Measurements from ENCODE around the gene ADGRG6.

ADGRG6 gene

DNA sequence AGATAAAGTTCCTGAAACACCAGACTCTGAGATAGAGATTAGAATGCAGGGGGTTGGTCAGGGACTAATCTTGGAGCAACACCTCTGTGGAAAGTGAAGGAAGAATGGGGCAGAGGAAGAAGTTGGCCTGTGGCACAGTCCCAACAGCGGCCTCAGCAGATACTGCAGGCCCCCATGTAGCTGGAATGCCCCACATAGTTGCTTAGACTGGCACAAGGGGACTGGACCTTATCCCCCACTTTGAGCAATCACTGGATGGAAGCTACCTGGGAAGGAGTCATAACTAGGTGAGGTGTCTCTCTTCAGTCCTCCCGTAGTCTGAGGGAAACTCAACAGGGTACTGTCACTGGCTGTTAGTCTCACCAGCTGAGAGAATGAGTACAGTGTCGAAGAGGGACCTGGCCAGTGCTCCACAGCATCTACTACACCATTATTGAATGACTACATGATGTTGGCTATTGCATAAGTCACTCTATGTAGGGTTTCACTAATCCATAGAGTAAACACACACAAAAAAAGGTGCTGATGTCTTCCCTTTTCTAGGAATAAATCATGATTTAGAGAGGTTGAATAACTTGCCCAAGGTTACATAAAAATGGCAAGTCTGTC is 47.5 kb downstream of the ADGRG6 start:
- H3K27me3 ChIP-seq (ENCODE audit: insufficient read depth, low read length) = no peaks in the 10 kb centered on the region
- WGBS = 99% methylated on average over 3 of the region's 3 CpGs
- no peak overlapping the region for H3K9ac ChIP-seq (ENCODE audit: low read depth, low read length)
- H3K9me3 ChIP-seq (ENCODE audit: insufficient read depth, low read depth, low read length) = no peaks in the 10 kb centered on the region
- H3K4me3 ChIP-seq (ENCODE audit: low read length) = no peak overlapping the region
- H3K36me3 ChIP-seq (ENCODE audit: insufficient read depth, low read length) = no peaks in the 10 kb centered on the region
- H3K4me1 ChIP-seq (ENCODE audit: insufficient read depth, low read length) = no peaks in the 10 kb centered on the region
- H3K27ac ChIP-seq (ENCODE audit: low read depth, low read length) = no peak overlapping the region

DNA sequence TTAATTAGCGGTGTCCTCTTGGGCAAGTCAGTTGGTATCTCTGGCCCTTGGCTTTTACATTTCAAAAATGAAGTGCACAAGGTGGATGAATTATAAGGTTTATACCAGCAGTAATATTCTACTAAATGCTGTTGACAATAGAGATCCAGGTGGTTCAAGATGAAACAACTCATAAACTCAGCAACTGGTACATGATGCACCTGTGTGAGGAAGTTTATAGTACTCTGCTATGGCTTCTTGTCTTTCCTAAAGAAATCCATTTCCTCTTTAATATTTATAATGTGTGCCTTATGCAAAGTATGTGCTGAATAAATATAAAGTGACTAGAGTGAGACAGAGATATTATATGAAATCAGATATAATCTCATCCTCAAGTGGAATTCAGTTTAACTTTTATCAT is 48.5 kb downstream of the ADGRG6 start:
- WGBS = 100% methylated on average over 1 of the region's 1 CpG
- no peaks in the 10 kb centered on the region for H3K9me3 ChIP-seq (ENCODE audit: insufficient read depth, low read depth, low read length)

DNA sequence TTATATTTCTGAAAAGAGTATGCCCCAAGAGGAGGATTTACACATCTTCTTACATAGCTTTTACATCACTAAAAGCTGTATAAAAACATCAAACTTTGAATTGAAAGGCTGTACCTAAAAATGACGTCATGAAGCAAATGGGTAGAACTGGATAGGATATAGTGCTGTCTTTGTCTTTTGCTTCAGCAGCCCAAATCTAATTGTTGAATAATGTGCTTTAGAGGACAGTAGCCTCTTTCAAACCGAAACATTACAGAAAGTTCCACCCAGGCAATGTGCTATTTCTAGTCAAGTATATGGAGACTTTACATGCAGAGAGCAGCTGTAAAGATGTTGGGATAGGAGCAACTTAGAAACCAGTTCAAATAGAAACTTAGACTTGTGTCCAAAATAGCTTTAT is 51.9 kb downstream of the ADGRG6 start:
- Histone ChIP-seq H3K27me3 (ENCODE audit: insufficient read depth, low read length) (no peaks in the 10 kb centered on the region), H3K36me3 (ENCODE audit: insufficient read depth, low read length) (no peaks in the 10 kb centered on the region), H3K4me1 (ENCODE audit: insufficient read depth, low read length) (no peaks in the 10 kb centered on the region), H3K9me3 (ENCODE audit: insufficient read depth, low read depth, low read length) (no peaks in the 10 kb centered on the region), H3K4me3 (ENCODE audit: low read length) (no peak overlapping the region), H3K9ac (ENCODE audit: low read depth, low read length) (no peak overlapping the region), H3K27ac (ENCODE audit: low read depth, low read length) (no peak overlapping the region)
- 96% methylated on average over 2 of the region's 2 CpGs for WGBS

More for the DNA sequence above, 48.5 kb downstream of the ADGRG6 start:
- Histone ChIP-seq H3K4me1 (ENCODE audit: insufficient read depth, low read length) (no peaks in the 10 kb centered on the region), H3K27ac (ENCODE audit: low read depth, low read length) (no peak overlapping the region), H3K9ac (ENCODE audit: low read depth, low read length) (no peak overlapping the region), H3K4me3 (ENCODE audit: low read length) (no peak overlapping the region), H3K27me3 (ENCODE audit: insufficient read depth, low read length) (no peaks in the 10 kb centered on the region), H3K36me3 (ENCODE audit: insufficient read depth, low read length) (no peaks in the 10 kb centered on the region)

DNA sequence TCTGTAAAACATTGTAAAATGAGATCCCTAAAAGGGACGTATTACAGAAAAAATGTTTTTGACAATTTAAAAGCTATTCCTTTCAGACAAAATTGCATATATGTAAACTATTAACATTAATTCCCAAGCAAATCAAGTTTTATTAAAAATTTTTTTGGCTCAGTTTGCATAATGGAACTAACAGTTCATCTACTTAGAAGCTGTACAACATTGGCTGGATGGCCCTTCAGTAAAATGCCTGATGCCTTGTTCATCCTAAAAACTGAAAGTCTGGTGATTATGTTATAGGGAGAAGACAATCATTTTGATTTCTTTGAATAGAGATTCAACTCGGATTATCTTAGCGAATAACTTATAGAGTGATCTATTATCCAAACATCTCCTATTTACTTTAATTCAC is 52.8 kb downstream of the ADGRG6 start:
- no peak overlapping the region for H3K27ac ChIP-seq (ENCODE audit: low read depth, low read length)
- no CpG with 5 or more reads among the region's 3 CpGs for WGBS
- H3K9ac ChIP-seq (ENCODE audit: low read depth, low read length) = no peak overlapping the region
- H3K4me1 ChIP-seq (ENCODE audit: insufficient read depth, low read length) = no peaks in the 10 kb centered on the region
- no peaks in the 10 kb centered on the region for H3K36me3 ChIP-seq (ENCODE audit: insufficient read depth, low read length)
- H3K4me3 ChIP-seq (ENCODE audit: low read length) = no peak overlapping the region
- no peaks in the 10 kb centered on the region for H3K27me3 ChIP-seq (ENCODE audit: insufficient read depth, low read length)
- H3K9me3 ChIP-seq (ENCODE audit: insufficient read depth, low read depth, low read length) = no peaks in the 10 kb centered on the region

DNA sequence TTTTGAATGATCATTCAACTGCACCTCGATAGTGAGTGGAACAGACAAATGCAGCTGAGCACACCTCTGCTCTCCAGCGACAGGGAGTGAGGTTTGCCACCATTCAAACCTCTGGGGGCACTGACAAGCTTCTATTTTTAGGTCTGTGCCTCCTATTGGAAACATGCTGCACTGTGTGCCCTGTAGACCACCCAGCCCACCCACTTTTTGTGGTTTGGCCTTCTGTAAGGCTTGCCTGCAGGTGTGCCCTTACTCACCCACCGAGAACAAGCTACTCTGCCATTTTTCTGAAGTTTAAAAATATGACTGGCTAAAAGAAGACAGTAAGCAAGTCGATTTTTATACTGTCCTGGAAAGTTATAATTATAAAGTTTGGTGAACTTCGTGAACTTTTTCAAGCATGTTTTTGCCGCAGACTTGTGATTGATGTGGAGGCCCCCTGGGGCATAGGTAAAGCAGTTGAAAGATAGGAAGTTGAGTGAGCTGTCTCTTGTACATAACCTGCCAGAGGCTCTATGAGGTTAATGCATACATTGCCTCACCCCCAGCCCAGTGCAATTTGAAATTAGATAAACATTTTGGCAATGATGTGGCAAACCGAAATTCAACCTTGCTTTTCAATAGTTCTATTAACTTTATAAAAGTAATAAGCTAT is 53.8 kb downstream of the ADGRG6 start:
- 81% methylated on average over 6 of the region's 7 CpGs for WGBS
- H3K4me3 ChIP-seq (ENCODE audit: low read length) = no peak overlapping the region
- no peak overlapping the region for H3K27ac ChIP-seq (ENCODE audit: low read depth, low read length)
- no peaks in the 10 kb centered on the region for H3K27me3 ChIP-seq (ENCODE audit: insufficient read depth, low read length)
- H3K36me3 ChIP-seq (ENCODE audit: insufficient read depth, low read length) = no peaks in the 10 kb centered on the region
- H3K9me3 ChIP-seq (ENCODE audit: insufficient read depth, low read depth, low read length) = no peaks in the 10 kb centered on the region
- no peak overlapping the region for H3K9ac ChIP-seq (ENCODE audit: low read depth, low read length)
- H3K4me1 ChIP-seq (ENCODE audit: insufficient read depth, low read length) = no peaks in the 10 kb centered on the region

DNA sequence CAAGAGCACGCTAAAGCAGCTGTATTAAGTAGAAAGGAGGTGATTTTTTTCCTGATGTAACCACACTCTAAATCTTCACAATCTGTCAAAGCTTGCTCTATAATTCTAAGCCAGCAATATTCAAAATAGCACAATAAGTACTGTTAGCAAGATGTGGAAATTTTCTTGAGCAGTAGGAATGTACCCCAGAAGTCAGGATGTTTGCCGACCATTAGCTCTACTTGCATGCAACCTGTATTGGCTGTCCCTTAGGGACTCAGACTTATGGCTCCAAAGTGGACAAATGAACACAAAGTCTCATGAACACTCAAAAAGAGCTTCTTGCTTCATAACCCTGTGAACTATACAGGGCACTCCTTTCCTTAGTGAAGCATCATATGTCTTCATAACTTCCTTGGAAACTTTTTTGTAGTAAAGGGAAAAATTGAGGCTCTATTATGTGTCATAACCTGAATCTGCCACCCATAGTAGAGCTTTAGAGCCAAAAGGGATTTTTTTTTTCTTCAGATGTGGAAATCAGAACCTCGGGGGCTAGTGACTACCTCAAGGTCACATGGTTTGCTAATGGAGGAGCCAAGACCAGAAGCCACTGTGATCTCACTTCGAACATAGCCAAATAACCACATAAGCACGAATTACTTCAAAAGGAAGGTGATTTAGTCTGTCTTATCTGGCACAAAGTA is 54.5 kb downstream of the ADGRG6 start:
- Histone ChIP-seq H3K27me3 (ENCODE audit: insufficient read depth, low read length) (no peaks in the 10 kb centered on the region), H3K9ac (ENCODE audit: low read depth, low read length) (no peak overlapping the region), H3K36me3 (ENCODE audit: insufficient read depth, low read length) (no peaks in the 10 kb centered on the region), H3K4me1 (ENCODE audit: insufficient read depth, low read length) (no peaks in the 10 kb centered on the region), H3K27ac (ENCODE audit: low read depth, low read length) (no peak overlapping the region), H3K4me3 (ENCODE audit: low read length) (no peak overlapping the region), H3K9me3 (ENCODE audit: insufficient read depth, low read depth, low read length) (no peaks in the 10 kb centered on the region)
- WGBS = 92% methylated on average over 4 of the region's 5 CpGs

DNA sequence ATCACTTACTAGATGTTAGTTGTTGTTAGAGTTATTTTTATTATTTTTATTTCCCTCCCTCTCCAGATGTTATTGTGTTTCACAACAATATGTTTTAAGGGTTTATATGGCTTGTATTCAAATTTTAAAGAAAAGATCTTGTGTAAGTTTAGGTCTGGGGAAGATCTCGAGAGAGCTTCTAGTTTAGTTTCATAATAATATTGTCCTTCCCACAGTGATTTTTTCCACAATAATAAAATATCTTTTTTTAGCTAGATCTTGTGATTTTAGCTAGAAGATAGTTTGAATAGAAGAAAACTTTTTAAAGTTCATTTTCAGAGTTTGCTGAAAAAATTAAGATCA is 55.0 kb downstream of the ADGRG6 start:
- Histone ChIP-seq H3K27me3 (ENCODE audit: insufficient read depth, low read length) (no peaks in the 10 kb centered on the region), H3K9ac (ENCODE audit: low read depth, low read length) (no peak overlapping the region), H3K27ac (ENCODE audit: low read depth, low read length) (no peak overlapping the region), H3K36me3 (ENCODE audit: insufficient read depth, low read length) (no peaks in the 10 kb centered on the region), H3K4me3 (ENCODE audit: low read length) (no peak overlapping the region), H3K9me3 (ENCODE audit: insufficient read depth, low read depth, low read length) (no peaks in the 10 kb centered on the region), H3K4me1 (ENCODE audit: insufficient read depth, low read length) (no peaks in the 10 kb centered on the region)
- WGBS = no CpG with 5 or more reads among the region's 1 CpG

DNA sequence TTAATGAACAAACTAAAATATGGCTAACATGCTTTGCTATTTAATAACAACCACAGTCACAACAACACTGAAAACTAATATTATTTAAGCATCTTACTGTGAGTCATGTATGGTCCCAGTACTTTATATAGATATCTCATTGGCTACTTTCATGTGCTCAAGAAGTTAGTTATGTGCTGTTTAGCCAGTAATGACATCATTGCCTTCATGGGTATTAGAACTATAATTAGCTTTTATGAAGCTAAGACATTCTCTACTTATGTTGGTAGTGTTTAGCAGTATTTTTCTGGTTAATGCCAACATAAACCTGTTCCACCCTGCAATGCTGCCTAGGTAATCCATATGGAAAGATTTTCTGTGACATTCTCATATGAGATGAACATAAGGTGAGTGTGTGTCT is 56.1 kb downstream of the ADGRG6 start:
- Histone ChIP-seq H3K4me1 (ENCODE audit: insufficient read depth, low read length) (no peaks in the 10 kb centered on the region), H3K36me3 (ENCODE audit: insufficient read depth, low read length) (no peaks in the 10 kb centered on the region), H3K27me3 (ENCODE audit: insufficient read depth, low read length) (no peaks in the 10 kb centered on the region), H3K9me3 (ENCODE audit: insufficient read depth, low read depth, low read length) (no peaks in the 10 kb centered on the region), H3K4me3 (ENCODE audit: low read length) (no peak overlapping the region), H3K9ac (ENCODE audit: low read depth, low read length) (no peak overlapping the region), H3K27ac (ENCODE audit: low read depth, low read length) (no peak overlapping the region)

DNA sequence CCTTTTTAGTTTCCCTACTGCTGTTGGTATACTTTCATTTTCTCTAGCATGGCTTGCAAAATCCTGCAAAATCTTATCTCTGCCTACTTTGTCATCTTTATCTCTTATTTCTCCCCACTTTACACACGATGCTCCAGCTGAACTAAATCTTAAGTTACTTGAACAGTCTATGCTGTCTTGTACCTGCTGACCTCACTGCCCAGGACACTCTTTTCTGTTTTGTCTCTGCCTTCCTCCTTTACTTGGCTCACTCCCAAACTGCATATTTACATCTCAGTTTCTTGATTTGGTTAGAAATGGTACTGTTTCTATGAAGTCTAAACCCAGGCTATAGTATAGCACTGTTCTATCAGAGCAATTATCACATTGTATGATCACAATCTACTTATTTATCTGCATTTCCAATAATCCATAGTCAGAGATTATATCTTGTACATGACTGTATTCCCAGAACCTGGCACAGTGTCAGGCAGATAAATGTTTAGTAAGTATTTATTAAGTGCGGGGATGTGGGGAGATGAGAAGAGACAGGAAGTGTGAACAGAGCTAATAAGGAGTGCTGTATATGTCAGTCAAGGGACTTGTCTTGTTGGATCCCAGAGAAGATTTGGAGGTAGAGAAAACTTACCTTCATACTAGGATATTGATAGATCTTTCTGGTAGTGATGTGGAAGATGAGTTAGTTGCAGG is 57.6 kb downstream of the ADGRG6 start:
- WGBS = 96% methylated on average over 2 of the region's 2 CpGs
- H3K27me3 ChIP-seq (ENCODE audit: insufficient read depth, low read length) = no peaks in the 10 kb centered on the region

DNA sequence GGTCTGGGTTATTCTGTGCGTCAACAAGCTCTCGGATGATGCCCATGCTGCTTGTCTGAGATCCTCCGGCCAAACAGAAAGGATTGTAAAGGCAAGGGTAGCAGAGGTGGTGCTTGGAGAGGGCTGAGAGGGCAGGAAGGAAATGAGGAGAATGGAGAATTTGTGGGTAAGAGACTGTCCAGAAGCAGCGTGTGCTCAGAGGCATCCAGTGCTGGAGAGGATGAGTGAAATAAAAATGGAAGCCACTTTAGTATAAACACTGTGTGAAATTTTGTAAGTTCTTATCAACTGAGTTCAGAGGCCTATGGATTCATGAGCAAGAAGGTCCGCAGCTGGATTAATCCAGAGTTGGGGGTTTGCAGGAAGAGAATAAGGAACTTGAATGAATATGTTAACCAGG is 59.5 kb downstream of the ADGRG6 start:
- H3K4me3 ChIP-seq (ENCODE audit: low read length) = no peak overlapping the region
- H3K27ac ChIP-seq (ENCODE audit: low read depth, low read length) = no peak overlapping the region
- H3K27me3 ChIP-seq (ENCODE audit: insufficient read depth, low read length) = no peaks in the 10 kb centered on the region
- no peaks in the 10 kb centered on the region for H3K36me3 ChIP-seq (ENCODE audit: insufficient read depth, low read length)
- H3K9me3 ChIP-seq (ENCODE audit: insufficient read depth, low read depth, low read length) = no peaks in the 10 kb centered on the region
- H3K4me1 ChIP-seq (ENCODE audit: insufficient read depth, low read length) = no peaks in the 10 kb centered on the region
- WGBS = 94% methylated on average over 5 of the region's 5 CpGs
- H3K9ac ChIP-seq (ENCODE audit: low read depth, low read length) = no peak overlapping the region

More for the DNA sequence above, 57.6 kb downstream of the ADGRG6 start:
- Histone ChIP-seq H3K27ac (ENCODE audit: low read depth, low read length) (no peak overlapping the region), H3K36me3 (ENCODE audit: insufficient read depth, low read length) (no peaks in the 10 kb centered on the region), H3K4me1 (ENCODE audit: insufficient read depth, low read length) (no peaks in the 10 kb centered on the region), H3K4me3 (ENCODE audit: low read length) (no peak overlapping the region), H3K9me3 (ENCODE audit: insufficient read depth, low read depth, low read length) (no peaks in the 10 kb centered on the region), H3K9ac (ENCODE audit: low read depth, low read length) (no peak overlapping the region)

Measured in HUES64 (cell line).